GM12801 (cell line): Measurements from ENCODE around the gene CRYBG1.
A peak's percentile ranks its signal among the peaks of the same experiment; 100 is the strongest.

Source experiments
- TF ChIP-seq, protein P1 (sequence below): IDR thresholded peaks from one replicate; pipeline ENCODE4 v1.5.1; 2011; ENCODE audit warnings: control low read depth; ENCODE audit not compliant: insufficient read length; ENCODE audit errors: extremely low read depth

Gene CRYBG1

DNA sequence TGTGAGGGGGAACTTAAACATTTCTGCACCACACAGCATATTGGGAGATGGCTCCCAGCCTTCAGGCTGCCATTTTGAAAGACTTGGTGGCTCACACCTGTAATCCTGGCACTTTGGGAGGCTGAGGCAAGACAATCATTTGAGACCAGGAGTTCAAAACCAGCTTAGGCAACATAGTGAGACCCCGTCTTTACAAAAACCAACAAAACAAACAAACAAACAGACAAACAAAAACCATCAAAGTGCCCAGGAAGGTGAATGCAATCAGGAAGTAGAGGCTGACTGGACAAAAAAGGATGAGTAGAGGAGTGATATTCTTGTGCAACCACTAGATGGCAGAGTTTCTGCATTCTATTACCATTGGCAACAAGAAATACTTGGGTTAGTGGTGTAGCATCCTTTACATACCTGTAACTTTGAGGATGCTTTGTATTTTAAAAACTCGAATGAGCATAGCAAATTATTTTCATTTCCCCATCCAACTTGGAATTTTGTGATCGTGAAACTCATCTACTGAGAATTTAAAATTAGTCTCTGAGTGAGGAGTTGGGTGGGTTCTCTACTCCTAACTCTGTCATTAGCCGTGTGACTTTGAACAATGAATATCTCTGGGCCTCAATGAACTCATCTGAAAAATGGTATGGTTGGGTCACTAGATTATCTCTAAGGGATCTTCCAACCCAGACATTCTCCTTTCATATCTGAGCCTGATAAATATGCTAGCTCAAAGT lies 84.4 kb downstream of the CRYBG1 start:
- TF ChIP-seq, protein P1, sequence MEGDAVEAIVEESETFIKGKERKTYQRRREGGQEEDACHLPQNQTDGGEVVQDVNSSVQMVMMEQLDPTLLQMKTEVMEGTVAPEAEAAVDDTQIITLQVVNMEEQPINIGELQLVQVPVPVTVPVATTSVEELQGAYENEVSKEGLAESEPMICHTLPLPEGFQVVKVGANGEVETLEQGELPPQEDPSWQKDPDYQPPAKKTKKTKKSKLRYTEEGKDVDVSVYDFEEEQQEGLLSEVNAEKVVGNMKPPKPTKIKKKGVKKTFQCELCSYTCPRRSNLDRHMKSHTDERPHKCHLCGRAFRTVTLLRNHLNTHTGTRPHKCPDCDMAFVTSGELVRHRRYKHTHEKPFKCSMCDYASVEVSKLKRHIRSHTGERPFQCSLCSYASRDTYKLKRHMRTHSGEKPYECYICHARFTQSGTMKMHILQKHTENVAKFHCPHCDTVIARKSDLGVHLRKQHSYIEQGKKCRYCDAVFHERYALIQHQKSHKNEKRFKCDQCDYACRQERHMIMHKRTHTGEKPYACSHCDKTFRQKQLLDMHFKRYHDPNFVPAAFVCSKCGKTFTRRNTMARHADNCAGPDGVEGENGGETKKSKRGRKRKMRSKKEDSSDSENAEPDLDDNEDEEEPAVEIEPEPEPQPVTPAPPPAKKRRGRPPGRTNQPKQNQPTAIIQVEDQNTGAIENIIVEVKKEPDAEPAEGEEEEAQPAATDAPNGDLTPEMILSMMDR: peak; percentile 9

DNA sequence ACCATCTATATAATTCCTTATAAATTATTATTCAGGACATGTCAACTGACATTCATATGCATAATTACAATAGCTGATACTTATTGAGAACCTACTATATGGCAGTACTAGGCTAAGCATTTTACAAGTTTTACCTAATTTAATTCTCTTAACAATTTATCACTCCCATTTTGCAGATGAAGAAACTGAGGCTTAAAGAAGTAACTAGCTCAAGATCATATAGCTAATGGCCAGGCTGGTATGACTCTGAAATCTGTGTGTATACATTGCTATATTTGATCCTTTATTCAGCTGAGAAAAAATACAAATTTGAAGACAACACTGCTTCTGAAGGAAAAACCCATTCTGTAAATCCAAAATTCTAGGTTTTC lies 85.0 kb downstream of the CRYBG1 start:
- TF ChIP-seq, protein P1: no peak

DNA sequence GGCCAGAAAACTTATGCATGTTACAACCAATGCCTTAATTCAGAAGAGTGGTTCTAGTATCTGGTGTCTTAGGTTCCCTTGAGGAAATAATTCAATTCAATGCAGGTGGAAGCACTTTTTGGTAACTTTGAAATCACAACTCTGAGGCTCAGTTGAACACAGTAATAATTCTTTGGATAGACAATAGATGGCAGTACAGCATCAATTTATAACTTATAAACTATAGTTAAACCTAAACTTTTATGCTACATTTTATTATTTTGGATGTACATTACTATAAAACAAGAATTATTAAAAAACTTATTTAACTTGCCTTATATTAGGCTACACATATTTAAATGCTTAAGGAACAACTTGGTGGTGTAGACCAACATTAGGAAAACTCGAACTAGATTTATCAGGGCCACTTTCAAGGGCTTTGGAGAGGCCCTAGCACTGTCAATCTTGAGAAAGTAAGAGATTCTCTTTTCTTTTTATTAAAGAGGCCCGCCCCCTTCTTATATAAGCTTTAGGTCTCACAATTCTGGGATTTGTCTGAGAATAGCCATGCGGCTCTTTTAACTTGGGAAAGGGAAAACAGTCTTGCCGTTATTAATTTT lies 85.9 kb downstream of the CRYBG1 start:
- TF ChIP-seq, protein P1: no peak

DNA sequence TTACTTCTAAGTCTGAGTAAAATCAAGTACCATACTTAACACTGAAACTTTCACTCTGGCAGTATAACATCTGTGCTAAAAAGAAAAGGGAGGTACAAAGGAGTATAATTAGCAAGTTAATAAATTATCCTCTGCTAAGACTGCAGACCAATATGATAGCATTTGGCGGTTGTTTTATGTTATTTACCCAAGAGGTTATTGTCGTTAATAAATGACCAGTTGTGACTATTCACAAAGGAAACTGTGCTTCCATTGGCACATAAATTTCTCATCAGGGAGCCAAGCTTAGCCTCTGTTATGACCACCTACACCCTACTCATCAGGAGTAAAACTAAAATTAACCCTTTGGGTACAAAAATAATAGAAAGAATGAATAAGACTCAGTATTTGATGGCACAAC lies 86.5 kb downstream of the CRYBG1 start:
- TF ChIP-seq, protein P1: no peak

DNA sequence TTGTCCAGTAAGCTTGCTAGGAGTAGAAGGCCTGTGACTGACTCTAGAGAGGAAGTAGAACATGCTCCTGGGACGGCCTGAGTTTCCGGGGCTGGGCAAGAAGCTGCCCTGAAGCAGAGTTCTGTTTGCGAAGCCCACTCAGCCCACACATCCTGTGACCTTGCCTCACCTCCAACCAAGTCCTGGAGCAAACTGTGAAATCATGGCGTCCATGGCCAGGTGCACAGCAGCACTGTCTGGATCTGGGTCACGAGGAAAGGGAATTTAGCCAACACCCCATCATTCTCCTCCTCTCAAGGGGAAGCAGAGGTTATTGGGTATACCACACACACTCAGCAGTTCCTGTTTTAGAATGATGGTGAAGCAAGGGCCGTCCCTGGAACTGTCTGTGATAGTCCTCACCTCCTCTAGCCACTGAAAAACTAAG lies 87.5 kb downstream of the CRYBG1 start:
- TF ChIP-seq, protein P1: no peak

DNA sequence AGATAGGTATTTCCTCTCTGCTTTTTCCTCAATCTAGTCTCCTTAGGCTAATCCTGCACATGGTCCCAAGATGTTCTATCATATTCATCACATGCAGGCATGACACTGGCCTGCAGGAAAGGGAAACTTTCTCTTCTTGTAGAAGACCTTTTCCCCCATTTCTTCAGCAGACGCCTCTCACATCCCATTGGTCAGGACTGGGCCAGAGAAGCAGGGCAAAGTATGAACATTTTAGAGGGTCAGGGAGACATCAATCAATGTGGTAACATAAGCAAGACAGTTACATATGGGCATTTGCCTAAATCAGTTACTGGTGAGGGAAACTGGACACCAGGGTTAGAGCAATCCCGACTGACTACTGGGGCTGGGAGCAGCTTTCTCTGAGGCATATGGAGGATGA lies 90.1 kb downstream of the CRYBG1 start:
- TF ChIP-seq, protein P1: no peak

DNA sequence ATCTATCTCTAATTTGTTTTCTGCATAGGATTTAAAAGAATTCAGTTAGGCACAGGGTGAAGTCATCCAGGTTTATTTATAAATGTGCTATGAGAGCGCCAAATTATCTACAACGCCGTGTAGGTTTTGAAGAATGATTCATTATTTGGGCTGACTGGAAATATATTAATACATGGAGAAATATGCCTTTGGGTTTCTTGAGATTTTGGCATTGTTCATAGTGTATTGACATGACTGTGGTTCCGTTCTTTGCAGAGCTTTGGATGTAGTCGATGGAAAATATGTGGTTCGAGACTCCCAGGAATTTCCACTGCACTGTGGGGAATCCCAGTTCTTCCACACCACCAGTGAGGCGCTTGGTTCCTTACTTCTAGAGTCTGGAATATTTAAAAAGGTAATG lies 90.9 kb downstream of the CRYBG1 start:
- TF ChIP-seq, protein P1: no peak
